ENCODE results near the gene ADGRV1. TPM values are rescaled to one million over a fixed set of nuclear protein-coding genes. Genes with fewer than 3 reads are reported as not detected.

Gene ADGRV1
- total and polyA plus RNA-seq, 2 donors (not counting 3 experiments of a cell fraction or from before 2014, with no cell fraction given), result 0.11 to 0.55 TPM

- no TSS peak for BruUV-seq (replicated peaks)
These were observed 56.8 kb downstream of the ADGRV1 start for GRCh38 chr5:90615355-90615754.

More at GRCh38 chr5:90615355-90615754, 56.8 kb downstream of the ADGRV1 start:
- Histone ChIP-seq H3K27ac (ENCODE audit: insufficient read depth, low read depth, low read length) (no peak overlapping the region), H3K9me3 (replicated peaks; ENCODE audit: control insufficient read depth, insufficient read depth, low read length) (no peaks in the 10 kb centered on the region), H3K4me3 (replicated peaks in 1 of 3; ENCODE audit: insufficient read depth in 1 of 3, low read depth in 1 of 3, low read length in 3 of 3) (no peak overlapping the region), H3K4me2 (ENCODE audit: insufficient read depth, low read length) (no peak overlapping the region), H3K27me3 (ENCODE audit: control insufficient read depth in 2 of 2, insufficient read depth in 2 of 2, low read length in 2 of 2) (peaks cover 0 to 3% of the 10 kb centered on the region in 2 experiments), H3K9ac (replicated peaks; ENCODE audit: extremely low read depth, insufficient read depth, low read length) (no peak overlapping the region), H2AFZ (ENCODE audit: low read depth, low read length) (no peak overlapping the region), H4K20me1 (replicated peaks; ENCODE audit: control insufficient read depth, extremely low read depth, insufficient read depth, low read length) (no peaks in the 10 kb centered on the region), H3K9me1 (replicated peaks; ENCODE audit: control insufficient read depth, extremely low read depth, insufficient read depth, low read length) (no peaks in the 10 kb centered on the region), H3K4me1 (ENCODE audit: control insufficient read depth, extremely low read depth, insufficient read depth, low read length) (no peaks in the 10 kb centered on the region), H3K36me3 (ENCODE audit: control insufficient read depth in 2 of 2, extremely low read depth in 1 of 2, insufficient read depth in 2 of 2, low read length in 2 of 2) (no peaks in the 10 kb centered on the region), H3K79me2 (ENCODE audit: control insufficient read depth, insufficient read depth, low read length) (no peaks in the 10 kb centered on the region)
- no peak for FAIRE-seq
- DNase-seq (ENCODE audit: low read depth, low spot score), result no peak
- intact Hi-C loops (cut with micrococcal nuclease) (no loop called here), dilution Hi-C loops (cut with MboI; ENCODE audit: extremely low pct_ligation_motif_present, low sequenced_read_pairs) (no loop called here)
- ChIA-PET POLR2A (no interaction called here), CTCF (interaction anchor here (1.3 to 1.6 kb wide), 2 partner anchors 11 to 12 kb away, joined by 4 to 7 read pairs; no protein-coding TSS in a partner anchor)
- TF ChIP-seq JUN (IDR thresholded peaks at IDR 0.05; ENCODE audit: borderline replicate concordance, insufficient read depth, insufficient read length, low read depth), result no peak
- TF ChIP-seq FOS (IDR thresholded peaks at IDR 0.05; ENCODE audit: borderline replicate concordance, insufficient read depth, low read length), result no peak
- no peak for TF ChIP-seq POLR2A (IDR thresholded peaks at IDR 0.05; ENCODE audit: low read depth, low read length)
- TF ChIP-seq CTCF (IDR thresholded peaks at IDR 0.05; ENCODE audit: extremely low read depth in 1 of 2, insufficient read depth in 1 of 2, low read depth in 1 of 2, low read length in 2 of 2), result no peak
- TF ChIP-seq EZH2 (IDR thresholded peaks at IDR 0.05; ENCODE audit: borderline replicate concordance, low read depth, low read length, severe bottlenecking), result no peak
- TF ChIP-seq GATA2 (IDR thresholded peaks at IDR 0.05; ENCODE audit: insufficient read depth, insufficient read length, low read depth, low read length), result no peak
- no peak for TF ChIP-seq MAX (IDR thresholded peaks at IDR 0.05; ENCODE audit: insufficient read depth, insufficient read length)
- no peak for TF ChIP-seq POLR2AphosphoS5 (IDR thresholded peaks at IDR 0.05; ENCODE audit: insufficient read depth, low read depth, low read length)
- TF ChIP-seq MYC (IDR thresholded peaks at IDR 0.05; ENCODE audit: low read depth, low read length), result no peak
